M059J (cell line): ENCODE measurements around the gene RNF144A. TPM values are rescaled to one million over a fixed set of nuclear protein-coding genes. Genes with fewer than 3 reads are reported as not detected.

Experiments used
- DNase-seq: peaks from one replicate; pipeline ENCODE4 v3.0.0-alpha.2; 2012; ENCODE audit warnings: low read depth
- total RNA-seq: library from RNA; depleted of rRNA; stranded (reverse); fragments of >200 nt; shearing (Covaris generic); gene quantifications from 2 replicates; pipeline ENCODE4 v1.2.3, GENCODE V29; 2014; rRNA removed

Gene RNF144A
- total RNA-seq, 1 experiment from 2014 or later, result 3.5 TPM

DNA sequence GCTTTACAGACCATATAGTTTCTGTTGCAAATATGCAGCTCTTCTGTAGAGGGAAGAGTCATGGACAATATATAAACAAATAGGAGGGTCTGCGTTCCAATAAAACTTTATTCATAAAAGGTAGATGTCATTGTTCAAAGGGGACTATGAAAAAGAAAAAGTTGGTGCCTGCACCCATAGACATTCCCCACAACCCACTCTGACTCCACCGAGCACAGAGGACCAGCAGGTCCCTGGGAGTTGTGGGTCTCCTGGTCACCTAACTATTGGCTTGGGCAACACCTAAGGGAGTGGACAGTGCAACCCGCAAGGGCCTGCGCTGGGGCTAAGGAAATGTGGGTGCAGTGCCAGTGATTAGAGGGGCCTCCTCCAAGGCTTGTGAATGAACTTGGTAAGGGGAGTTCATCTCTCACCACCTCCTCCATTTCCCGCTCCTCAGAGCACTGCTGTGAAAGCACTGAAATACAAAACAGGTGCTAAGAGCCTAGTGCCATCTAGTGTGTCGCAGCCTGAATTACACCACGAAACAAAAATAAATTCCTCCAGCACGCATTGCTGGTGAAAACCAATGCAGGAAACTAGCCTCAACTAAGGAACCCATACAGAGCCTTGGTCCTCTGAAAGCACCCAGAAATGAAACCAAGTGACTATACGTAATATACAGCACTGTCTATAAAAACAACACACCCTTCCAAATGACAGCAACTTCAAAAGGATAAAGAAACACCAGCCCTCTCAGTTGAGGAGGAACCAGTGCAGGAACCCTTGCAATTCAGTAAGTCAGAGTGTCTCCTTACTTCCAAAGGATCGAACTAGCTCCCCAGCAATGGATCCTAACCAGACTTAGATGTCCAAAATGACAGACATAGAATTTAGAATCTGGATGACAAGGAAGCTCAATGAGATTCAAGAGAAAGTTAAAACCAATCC, 166.6 kb downstream of the RNF144A start:
- DNase-seq, result peak; percentile 12

- DNase-seq, result no peak
Measured at GRCh38 chr2:7084601-7085000, 167.4 kb downstream of the RNF144A start.

GRCh38 chr2:7089284-7089683, 172.1 kb downstream of the RNF144A start:
- DNase-seq, result no peak

GRCh38 chr2:7089898-7090510, 172.8 kb downstream of the RNF144A start:
- no peak for DNase-seq

DNA sequence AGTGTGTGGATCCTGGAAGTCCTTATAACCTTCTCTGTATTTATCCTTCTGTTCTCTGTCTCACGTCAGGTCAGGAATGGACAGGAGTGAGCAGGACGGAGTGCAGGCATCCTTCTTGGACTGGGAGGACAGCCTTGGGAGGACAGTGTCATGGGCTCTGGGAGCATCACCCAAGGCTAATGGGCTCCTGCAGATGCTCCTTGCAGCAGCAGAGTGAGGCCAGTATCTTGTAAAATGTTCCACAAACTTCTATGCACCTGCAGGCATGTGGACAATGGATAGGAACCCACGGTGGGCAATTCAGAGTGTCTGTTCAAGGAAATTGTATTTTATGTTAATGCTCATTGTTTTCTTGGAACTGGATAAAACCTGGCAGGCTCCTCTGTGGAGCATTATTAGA, 176.2 kb downstream of the RNF144A start:
- no peak for DNase-seq

Other genes starting within 250 kb of the RNF144A start
- 107 and 134 TPM in 2 replicates for gene CMPK2, start 51.5 kb upstream of the RNF144A start, total RNA-seq
- gene RSAD2, start 39.6 kb upstream of the RNF144A start, total RNA-seq, result 117 and 157 TPM in 2 replicates